ENCODE results near the gene KLHL40. TPM values are rescaled to one million over a fixed set of nuclear protein-coding genes. Genes with fewer than 3 reads are reported as not detected.

KLHL40 gene
- total RNA-seq, 6 experiments from 2014 or later = not detected

DNA sequence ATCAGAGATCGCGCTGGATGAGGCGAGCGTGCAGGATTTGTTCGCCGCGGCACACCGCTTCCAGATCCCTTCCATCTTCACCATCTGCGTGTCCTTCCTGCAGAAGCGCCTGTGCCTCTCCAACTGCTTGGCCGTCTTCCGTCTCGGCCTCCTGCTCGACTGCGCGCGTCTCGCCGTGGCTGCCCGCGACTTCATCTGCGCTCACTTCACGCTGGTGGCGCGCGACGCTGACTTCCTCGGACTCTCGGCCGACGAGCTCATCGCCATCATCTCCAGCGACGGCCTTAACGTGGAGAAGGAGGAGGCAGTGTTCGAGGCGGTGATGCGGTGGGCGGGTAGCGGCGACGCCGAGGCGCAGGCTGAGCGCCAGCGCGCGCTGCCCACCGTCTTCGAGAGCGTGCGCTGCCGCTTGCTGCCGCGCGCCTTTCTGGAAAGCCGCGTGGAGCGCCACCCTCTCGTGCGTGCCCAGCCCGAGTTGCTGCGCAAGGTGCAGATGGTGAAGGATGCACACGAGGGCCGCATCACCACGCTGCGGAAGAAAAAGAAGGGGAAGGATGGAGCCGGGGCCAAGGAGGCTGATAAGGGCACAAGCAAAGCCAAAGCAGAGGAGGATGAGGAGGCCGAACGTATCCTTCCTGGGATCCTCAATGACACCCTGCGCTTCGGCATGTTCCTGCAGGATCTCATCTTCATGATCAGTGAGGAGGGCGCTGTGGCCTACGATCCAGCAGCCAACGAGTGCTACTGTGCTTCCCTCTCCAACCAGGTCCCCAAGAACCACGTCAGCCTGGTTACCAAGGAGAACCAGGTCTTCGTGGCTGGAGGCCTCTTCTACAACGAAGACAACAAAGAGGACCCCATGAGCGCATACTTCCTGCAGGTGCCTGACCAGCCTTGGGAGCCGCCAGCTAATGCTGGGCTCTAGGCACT, 819 bp downstream of the KLHL40 start:
- DNase-seq = no peak
- Mint-ChIP-seq H3K4me3 (no peak overlapping the region), H3K9me3 (no peaks in the 10 kb centered on the region), H3K27ac (no peak overlapping the region), H3K36me3 (ENCODE audit: low read depth) (no peaks in the 10 kb centered on the region), H3K4me1 (ENCODE audit: low read depth) (peaks cover 23% of the 10 kb centered on the region), H3K27me3 (ENCODE audit: insufficient read depth) (peaks cover 27% of the 10 kb centered on the region)
- TF ChIP-seq, protein P1, sequence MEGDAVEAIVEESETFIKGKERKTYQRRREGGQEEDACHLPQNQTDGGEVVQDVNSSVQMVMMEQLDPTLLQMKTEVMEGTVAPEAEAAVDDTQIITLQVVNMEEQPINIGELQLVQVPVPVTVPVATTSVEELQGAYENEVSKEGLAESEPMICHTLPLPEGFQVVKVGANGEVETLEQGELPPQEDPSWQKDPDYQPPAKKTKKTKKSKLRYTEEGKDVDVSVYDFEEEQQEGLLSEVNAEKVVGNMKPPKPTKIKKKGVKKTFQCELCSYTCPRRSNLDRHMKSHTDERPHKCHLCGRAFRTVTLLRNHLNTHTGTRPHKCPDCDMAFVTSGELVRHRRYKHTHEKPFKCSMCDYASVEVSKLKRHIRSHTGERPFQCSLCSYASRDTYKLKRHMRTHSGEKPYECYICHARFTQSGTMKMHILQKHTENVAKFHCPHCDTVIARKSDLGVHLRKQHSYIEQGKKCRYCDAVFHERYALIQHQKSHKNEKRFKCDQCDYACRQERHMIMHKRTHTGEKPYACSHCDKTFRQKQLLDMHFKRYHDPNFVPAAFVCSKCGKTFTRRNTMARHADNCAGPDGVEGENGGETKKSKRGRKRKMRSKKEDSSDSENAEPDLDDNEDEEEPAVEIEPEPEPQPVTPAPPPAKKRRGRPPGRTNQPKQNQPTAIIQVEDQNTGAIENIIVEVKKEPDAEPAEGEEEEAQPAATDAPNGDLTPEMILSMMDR (IDR thresholded peaks at IDR 0.05) = no peak

DNA sequence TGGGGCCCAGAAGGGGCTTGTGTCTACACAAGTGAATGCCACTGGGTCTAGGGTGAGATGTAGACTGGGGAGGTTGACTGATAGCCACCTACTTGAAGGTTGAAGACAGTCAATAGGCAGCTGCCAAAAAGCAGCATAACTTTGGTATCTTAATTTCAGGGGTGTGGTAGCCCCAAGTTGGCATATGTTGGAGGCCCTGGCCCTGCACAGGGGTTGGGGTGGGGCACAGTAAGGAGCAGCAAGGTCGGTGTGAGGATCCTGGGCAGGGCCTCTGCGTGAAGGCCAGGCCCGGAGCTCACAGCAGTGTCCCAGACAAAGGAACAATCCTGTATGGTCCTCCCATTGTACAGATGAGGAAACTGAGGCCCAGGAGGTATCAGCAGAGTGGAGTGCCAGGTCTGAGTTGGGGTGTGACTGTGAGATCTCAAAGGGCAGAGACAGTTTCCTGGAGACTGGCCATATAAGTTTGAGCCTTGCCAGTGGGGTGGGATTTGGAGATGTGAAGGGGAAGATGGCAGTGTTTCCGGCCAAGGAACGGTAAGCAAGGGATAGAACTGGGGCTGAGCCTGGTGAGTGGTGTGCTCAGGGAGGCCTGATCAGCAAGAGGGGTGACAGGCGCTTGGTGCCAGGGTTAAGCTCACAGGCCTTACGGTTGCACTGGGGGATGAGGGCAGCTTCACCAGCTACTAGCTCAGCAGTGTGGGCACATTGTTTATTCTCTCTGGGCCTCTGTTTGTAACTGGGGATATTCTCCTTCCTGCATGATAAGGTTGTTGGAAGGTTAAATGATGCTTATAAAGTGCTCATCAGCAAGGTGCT, 1.7 kb downstream of the KLHL40 start:
- DNase-seq = no peak
- H3K4me3 Mint-ChIP-seq = no peak overlapping the region
- no peaks in the 10 kb centered on the region for H3K36me3 Mint-ChIP-seq (ENCODE audit: low read depth)
- H3K27me3 Mint-ChIP-seq (ENCODE audit: insufficient read depth) = peaks cover 27% of the 10 kb centered on the region
- no peak overlapping the region for H3K27ac Mint-ChIP-seq
- TF ChIP-seq, protein P1 (IDR thresholded peaks at IDR 0.05) = no peak
- no peaks in the 10 kb centered on the region for H3K9me3 Mint-ChIP-seq
- peaks cover 23% of the 10 kb centered on the region for H3K4me1 Mint-ChIP-seq (ENCODE audit: low read depth)

DNA sequence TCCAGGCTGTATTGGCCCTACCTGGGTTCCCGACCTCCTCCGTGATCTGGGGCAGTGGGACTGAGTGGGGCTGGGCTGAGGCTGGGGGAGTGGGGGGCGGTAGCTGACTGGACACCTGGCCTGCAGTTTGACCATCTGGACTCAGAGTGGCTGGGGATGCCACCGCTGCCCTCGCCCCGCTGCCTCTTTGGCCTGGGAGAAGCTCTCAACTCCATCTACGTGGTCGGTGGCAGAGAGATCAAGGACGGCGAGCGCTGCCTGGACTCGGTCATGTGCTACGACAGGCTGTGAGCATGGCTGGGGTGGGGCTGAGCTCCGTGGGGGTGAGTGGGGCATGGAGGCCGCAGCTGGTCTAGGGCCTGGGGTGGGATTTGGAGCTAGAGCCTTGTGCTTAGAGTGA, 2.7 kb downstream of the KLHL40 start:
- no peak overlapping the region for H3K4me3 Mint-ChIP-seq
- peaks cover 27% of the 10 kb centered on the region for H3K27me3 Mint-ChIP-seq (ENCODE audit: insufficient read depth)
- H3K4me1 Mint-ChIP-seq (ENCODE audit: low read depth) = peaks cover 18% of the 10 kb centered on the region
- DNase-seq = no peak
- TF ChIP-seq, protein P1 (IDR thresholded peaks at IDR 0.05) = no peak
- H3K27ac Mint-ChIP-seq = no peak overlapping the region
- H3K9me3 Mint-ChIP-seq = no peaks in the 10 kb centered on the region
- H3K36me3 Mint-ChIP-seq (ENCODE audit: low read depth) = no peaks in the 10 kb centered on the region

DNA sequence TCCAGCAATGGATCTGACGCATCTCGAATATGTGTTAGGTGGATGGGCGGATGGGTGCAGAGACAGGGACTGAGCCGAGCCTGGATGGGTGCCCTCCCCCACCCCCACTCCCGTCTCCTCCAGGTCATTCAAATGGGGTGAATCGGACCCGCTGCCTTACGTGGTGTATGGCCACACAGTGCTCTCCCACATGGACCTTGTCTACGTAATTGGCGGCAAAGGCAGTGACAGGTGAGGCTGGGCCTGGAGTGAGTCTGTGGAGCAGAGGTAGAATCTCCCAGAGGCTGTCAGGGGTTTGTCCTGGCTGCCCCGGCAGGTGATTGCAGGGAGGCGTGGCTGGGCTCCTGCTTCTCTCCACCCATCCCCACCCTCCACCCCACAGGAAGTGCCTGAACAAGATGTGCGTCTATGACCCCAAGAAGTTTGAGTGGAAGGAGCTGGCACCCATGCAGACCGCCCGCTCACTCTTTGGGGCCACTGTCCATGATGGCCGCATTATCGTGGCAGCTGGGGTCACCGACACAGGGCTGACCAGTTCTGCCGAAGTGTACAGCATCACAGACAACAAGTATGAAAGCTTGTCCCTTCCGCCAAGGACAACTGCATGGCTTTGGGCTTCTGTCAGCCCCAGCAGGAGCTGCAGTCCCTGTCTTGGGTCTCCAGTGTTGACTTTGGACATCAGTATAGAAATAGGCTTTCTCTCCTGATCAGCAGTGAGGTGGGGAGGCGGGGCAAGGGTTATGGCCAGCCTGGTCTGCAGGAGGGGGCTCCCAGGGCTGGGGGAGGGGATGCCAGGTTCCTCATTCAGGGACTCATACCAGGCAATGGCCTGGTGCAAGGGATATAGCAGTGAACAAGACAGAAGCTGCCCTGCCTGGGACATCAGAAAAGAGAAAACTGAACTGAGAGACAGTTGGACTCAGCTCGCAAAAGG, 3.4 kb downstream of the KLHL40 start:
- TF ChIP-seq, protein P1 (IDR thresholded peaks at IDR 0.05) = no peak
- no peaks in the 10 kb centered on the region for H3K9me3 Mint-ChIP-seq
- H3K27ac Mint-ChIP-seq = no peak overlapping the region
- H3K4me1 Mint-ChIP-seq (ENCODE audit: low read depth) = peaks cover 11% of the 10 kb centered on the region
- no peak overlapping the region for H3K4me3 Mint-ChIP-seq
- DNase-seq = no peak
- H3K36me3 Mint-ChIP-seq (ENCODE audit: low read depth) = no peaks in the 10 kb centered on the region
- peaks cover 27% of the 10 kb centered on the region for H3K27me3 Mint-ChIP-seq (ENCODE audit: insufficient read depth)

DNA sequence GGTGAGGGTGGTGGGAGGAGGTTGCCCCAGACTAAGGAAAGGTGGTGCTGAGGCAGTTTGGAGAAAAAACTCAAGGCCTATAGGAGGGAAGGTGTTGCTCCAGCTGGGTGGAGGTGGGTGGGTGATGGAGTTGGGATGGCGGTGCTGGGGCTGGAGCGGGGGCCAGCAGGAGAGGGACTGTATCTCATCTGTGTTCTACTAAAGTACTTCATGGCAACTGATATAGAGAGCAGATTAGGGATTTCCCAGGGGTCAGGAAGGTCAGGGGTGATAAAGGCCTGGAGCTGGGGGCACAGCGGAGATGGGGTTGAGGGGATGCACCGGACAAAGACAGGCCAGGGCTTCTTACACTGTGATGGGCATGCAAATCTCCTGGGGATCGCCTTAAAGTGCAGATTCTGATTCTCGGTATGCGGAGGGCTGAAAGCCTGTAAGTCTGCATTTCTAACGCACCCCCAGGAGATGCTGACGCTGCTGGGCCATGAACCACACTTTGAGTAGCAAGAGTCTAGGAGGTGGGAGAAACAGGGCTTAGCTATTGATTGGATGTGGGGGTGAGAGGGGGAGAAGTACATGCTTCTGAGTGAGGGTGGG, 4.2 kb downstream of the KLHL40 start:
- H3K4me3 Mint-ChIP-seq = no peak overlapping the region
- no peaks in the 10 kb centered on the region for H3K9me3 Mint-ChIP-seq
- H3K4me1 Mint-ChIP-seq (ENCODE audit: low read depth) = peaks cover 3% of the 10 kb centered on the region
- H3K27ac Mint-ChIP-seq = no peak overlapping the region
- no peaks in the 10 kb centered on the region for H3K36me3 Mint-ChIP-seq (ENCODE audit: low read depth)
- peaks cover 27% of the 10 kb centered on the region for H3K27me3 Mint-ChIP-seq (ENCODE audit: insufficient read depth)
- DNase-seq = no peak
- TF ChIP-seq, protein P1 (IDR thresholded peaks at IDR 0.05) = no peak

Data from HFFc6 (cell line).